Prostate gland (tissue), 2 donors: Measurements from ENCODE around the gene TJP1.

Experiments used
- CTCF ChIP-seq, 4 experiments: fragments of 200-600 bp in 2 of 4; fragments of 450-650 bp in 2 of 4; sonication (generic) in 2 of 4; IDR thresholded peaks; 1 replicate in 3 of 4; 2 replicates in 1 of 4; pipeline ENCODE4 v1.5.1; 2016 to 2019; ENCODE audit warnings: antibody characterized with exemption in 4 of 4, mild to moderate bottlenecking in 2 of 4, moderate library complexity in 2 of 4
- POLR2A ChIP-seq: fragments of 450-650 bp; IDR thresholded peaks from one replicate; pipeline ENCODE4 v1.6.1; 2016; ENCODE audit warnings: antibody characterized with exemption, mild to moderate bottlenecking
- POLR2AphosphoS5 ChIP-seq: sonication (generic); formaldehyde crosslinking; IDR thresholded peaks from one replicate; pipeline ENCODE4 v1.6.1; 2017; ENCODE audit warnings: antibody characterized with exemption

DNA sequence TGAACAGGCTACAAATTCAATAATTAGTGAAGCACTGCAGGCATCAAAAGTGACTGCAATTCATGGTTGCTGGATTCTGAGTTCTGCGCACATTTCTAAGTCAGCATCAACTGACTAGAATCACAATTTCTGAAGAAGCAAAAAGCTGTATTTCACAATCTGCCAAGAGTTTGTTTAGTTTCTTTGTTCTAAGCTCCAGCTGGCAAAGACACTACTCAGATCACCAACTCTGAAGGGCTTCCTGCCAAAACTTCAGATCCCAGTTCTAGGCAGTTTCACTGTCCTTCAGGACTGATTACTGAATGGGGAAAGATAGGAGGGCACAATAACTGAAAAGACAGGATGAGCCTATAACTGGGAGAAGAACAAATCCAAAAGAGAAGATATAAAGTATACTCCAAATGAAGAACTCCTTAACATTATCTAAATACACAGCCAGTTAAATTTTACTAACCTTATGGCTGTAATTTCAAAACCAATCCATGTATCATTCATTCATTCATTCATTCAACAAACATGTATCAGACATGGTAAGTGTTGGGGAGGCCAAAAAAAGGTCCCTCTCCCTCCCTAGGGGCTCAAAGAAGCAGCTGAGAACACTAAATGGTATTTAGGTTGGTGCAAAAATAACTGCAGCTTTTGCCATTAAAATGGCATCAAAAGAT lies 17.1 kb downstream of the TJP1 start:
- TF ChIP-seq CTCF (IDR thresholded peaks at IDR 0.05) (no peak), POLR2AphosphoS5 (peak; percentile 83), POLR2A (no peak)
